NT2/D1 (cell line): ENCODE results near the gene CXXC5.

Experiments used
- YY1 ChIP-seq: IDR thresholded peaks from 2 replicates; pipeline ENCODE4 v1.6.1; 2011; ENCODE audit not compliant: insufficient read length, insufficient read depth
- ZNF274 ChIP-seq: IDR thresholded peaks from 2 replicates; pipeline ENCODE4 v1.6.1; 2011; ENCODE audit warnings: mild to moderate bottlenecking, low read depth, low read length

GRCh38 chr5:139708877-139709581 lies 60.9 kb downstream of the CXXC5 start:
- TF ChIP-seq YY1 (no peak), ZNF274 (no peak)
